Peyer's patch (tissue), 4 donors: ENCODE measurements around the gene LSM3.

Experiments
- CTCF ChIP-seq, 6 experiments: fragments of 450-650 bp in 4 of 6; fragments of 200-600 bp in 2 of 6; sonication (generic) in 1 of 6; IDR thresholded peaks; one replicate each; pipeline ENCODE4 v1.5.1; 2017 to 2019; ENCODE audit warnings: antibody characterized with exemption in 6 of 6, mild to moderate bottlenecking in 3 of 6, moderate library complexity in 1 of 6
- POLR2A ChIP-seq, 2 donors: fragments of 450-650 bp; IDR thresholded peaks; one replicate each; pipeline ENCODE4 v1.5.1; 2017; ENCODE audit warnings: antibody characterized with exemption in 2 of 2, mild to moderate bottlenecking in 2 of 2, moderate library complexity in 2 of 2

DNA sequence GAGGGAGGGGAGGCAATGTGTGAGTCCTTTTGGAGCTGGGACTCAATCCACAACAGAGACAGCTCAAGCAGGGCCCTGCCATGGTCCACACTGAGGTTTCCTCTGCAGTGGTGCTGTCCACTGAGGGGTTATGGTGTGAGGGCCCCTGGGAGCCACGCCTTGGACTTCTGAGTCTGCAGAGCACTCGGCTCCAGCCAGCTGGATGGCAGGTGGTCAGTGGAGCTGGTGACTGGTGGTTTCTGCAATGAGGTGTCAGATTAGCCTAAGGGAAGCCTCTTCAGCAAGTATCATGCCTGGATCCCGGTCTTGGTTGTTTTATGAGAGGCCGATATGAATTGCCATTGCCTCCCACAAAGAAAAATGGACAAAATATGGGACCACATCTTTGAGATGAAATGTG is 21.7 kb downstream of the LSM3 start:
- TF ChIP-seq CTCF (IDR thresholded peaks at IDR 0.05), result no peak
- no peak for TF ChIP-seq POLR2A (IDR thresholded peaks at IDR 0.05)
